ENCODE data around the gene MAP1B.

- TF ChIP-seq CTCF (conservative IDR thresholded peaks at IDR 0.05 in 1 of 2, IDR thresholded peaks at IDR 0.05 in 1 of 2; ENCODE audit: extremely low read depth in 1 of 2, insufficient read depth in 1 of 2, low read depth in 1 of 2, low read length in 2 of 2) (no peak), EZH2 (IDR thresholded peaks at IDR 0.05; ENCODE audit: borderline replicate concordance, low read length) (no peak)
Measured at GRCh38 chr5:72210888-72211678, 103.8 kb downstream of the MAP1B start.

Measured in mammary epithelial cell (primary cell).